ENCODE results near the gene SAMD8. TPM values are rescaled to one million over a fixed set of nuclear protein-coding genes. Genes with fewer than 3 reads are reported as not detected.

SAMD8 gene
- total and polyA plus RNA-seq, 11 donors = 7.5 to 43.0 (median 23.4) TPM

GRCh38 chr10:75121322-75121721 is 9.9 kb downstream of the SAMD8 start:
- no peak for ATAC-seq
- peaks cover 0 to 23% (median 14%) of the 10 kb centered on the region in 9 donors for H3K36me3 ChIP-seq

GRCh38 chr10:75122505-75122904 is 11.0 kb downstream of the SAMD8 start:
- ATAC-seq = no peak
- Histone ChIP-seq H3K27me3 (no peaks in the 10 kb centered on the region), H3K4me1 (peaks cover 0 to 52% (median 32%) of the 10 kb centered on the region in 12 donors), H3K4me3 (no peak overlapping the region), H3K27ac (no peak overlapping the region), H3K36me3 (peaks cover 0 to 23% (median 16%) of the 10 kb centered on the region in 9 donors), H3K9me3 (no peaks in the 10 kb centered on the region)
- intact Hi-C loops (cut with DNase I) = no loop called here
- WGBS, 4 donors = 82 to 88% (median 85%) methylated on average over 4 of the region's 4 CpGs
- DNase-seq = no peak
- TF ChIP-seq CTCF (IDR thresholded peaks at IDR 0.05) (no peak), POLR2A (IDR thresholded peaks at IDR 0.05) (no peak)

More at GRCh38 chr10:75121322-75121721, 9.9 kb downstream of the SAMD8 start:
- Histone ChIP-seq H3K4me1 (peaks cover 0 to 48% (median 28%) of the 10 kb centered on the region in 12 donors), H3K27ac (no peak overlapping the region), H3K9me3 (no peaks in the 10 kb centered on the region), H3K4me3 (no peak overlapping the region), H3K27me3 (no peaks in the 10 kb centered on the region)
- WGBS, 4 donors = 6 to 26% (median 16%) methylated on average over 1 of the region's 1 CpG
- no peak for TF ChIP-seq POLR2A (IDR thresholded peaks at IDR 0.05)
- TF ChIP-seq CTCF (IDR thresholded peaks at IDR 0.05) = no peak
- intact Hi-C loops (cut with DNase I) = no loop called here
- DNase-seq = no peak

- TF ChIP-seq POLR2A (IDR thresholded peaks at IDR 0.05) (no peak), CTCF (IDR thresholded peaks at IDR 0.05) (no peak)
- peak in 1 of 4 donors; percentile 16 for ATAC-seq
- no peak for DNase-seq
- Histone ChIP-seq H3K9me3 (no peaks in the 10 kb centered on the region), H3K27me3 (no peaks in the 10 kb centered on the region), H3K4me3 (no peak overlapping the region), H3K27ac (no peak overlapping the region), H3K36me3 (peaks cover 0 to 23% (median 16%) of the 10 kb centered on the region in 9 donors), H3K4me1 (peaks cover 0 to 53% (median 35%) of the 10 kb centered on the region in 12 donors)
- intact Hi-C loops (cut with DNase I) = no loop called here
- WGBS, 4 donors = 74 to 83% (median 78%) methylated on average over 3 to 4 of the region's 4 CpGs
Observed at GRCh38 chr10:75123088-75123682, 11.7 kb downstream of the SAMD8 start.

GRCh38 chr10:75126277-75126676 is 14.8 kb downstream of the SAMD8 start:
- intact Hi-C loops (cut with DNase I) = no loop called here
- Histone ChIP-seq H3K9me3 (no peaks in the 10 kb centered on the region), H3K27ac (peak overlapping the region in 1 of 12 donors; percentile 7), H3K27me3 (no peaks in the 10 kb centered on the region), H3K4me1 (peaks cover 0 to 71% (median 35%) of the 10 kb centered on the region in 12 donors), H3K4me3 (no peak overlapping the region), H3K36me3 (peaks cover 0 to 23% (median 16%) of the 10 kb centered on the region in 9 donors)
- no peak for DNase-seq
- ATAC-seq = no peak
- WGBS, 4 donors = 94 to 99% (median 97%) methylated on average over 2 of the region's 2 CpGs
- no peak for TF ChIP-seq POLR2A (IDR thresholded peaks at IDR 0.05)
- no peak for TF ChIP-seq CTCF (IDR thresholded peaks at IDR 0.05)

All from heart left ventricle (tissue), 16 donors.